Transverse colon (tissue), 4 donors: ENCODE results near the gene JSRP1. TPM values are rescaled to one million over a fixed set of nuclear protein-coding genes. Genes with fewer than 3 reads are reported as not detected.

Experiments used
- DNase-seq: peaks from one replicate; pipeline ENCODE4 v3.0.0-alpha.2; 2019
- H3K27ac ChIP-seq, 4 donors: fragments of 200-600 bp; sonication (generic); 2 replicates each; pipeline ENCODE4 v1.5.1; 2016 to 2018; ENCODE audit warnings: inconsistent platforms in 4 of 4
- H3K27me3 ChIP-seq: fragments of 200-600 bp; sonication (generic); 2 replicates; pipeline ENCODE4 v1.5.1; 2017; ENCODE audit warnings: inconsistent platforms
- H3K36me3 ChIP-seq, 4 donors: fragments of 200-600 bp; sonication (generic); 2 replicates each; pipeline ENCODE4 v1.5.1; 2017 to 2019; ENCODE audit warnings: inconsistent platforms in 4 of 4
- H3K4me1 ChIP-seq, 4 donors: fragments of 200-600 bp; sonication (generic); 2 replicates each; pipeline ENCODE4 v1.5.1; 2017 to 2020; ENCODE audit warnings: inconsistent platforms in 4 of 4
- H3K4me3 ChIP-seq, 4 donors: fragments of 200-600 bp; sonication (generic); 1 replicate in 1 of 4; 2 replicates in 3 of 4; pipeline versions ENCODE4 v1.5.1 to v1.6.1; 2017 to 2019; ENCODE audit warnings: inconsistent platforms in 4 of 4
- H3K9me3 ChIP-seq, 2 donors: fragments of 200-600 bp; sonication (generic); 2 replicates each; pipeline ENCODE4 v1.5.1; 2017 to 2019; ENCODE audit warnings: inconsistent platforms in 2 of 2
- EP300 ChIP-seq: sonication (generic); formaldehyde crosslinking; IDR thresholded peaks from one replicate; pipeline ENCODE4 v1.6.1; 2017; ENCODE audit warnings: antibody characterized with exemption, low read depth
- POLR2A ChIP-seq: fragments of 450-650 bp; IDR thresholded peaks from one replicate; pipeline ENCODE4 v1.6.1; 2016; ENCODE audit warnings: antibody characterized with exemption, mild to moderate bottlenecking, moderate library complexity
- POLR2AphosphoS5 ChIP-seq, 3 donors: sonication (generic); formaldehyde crosslinking; IDR thresholded peaks; one replicate each; pipeline ENCODE4 v1.6.1; 2016; ENCODE audit warnings: antibody characterized with exemption in 3 of 3
- WGBS, 2 donors: methylation state at CpG; one replicate each; pipeline ENCODE4 v1.1.5; 2018; ENCODE audit warnings: low coverage in 1 of 2; 5-methylcytosine and 5-hydroxymethylcytosine counted together
- in situ Hi-C, 4 donors: fragments of 200-750 bp; cut with MboI; loops; one replicate each; pipeline versions ENCODE4 v1.15.0 to v1.15.1; 2017; ENCODE audit warnings: low sequenced_read_pairs in 3 of 4, low pct_ligation_motif_present in 1 of 4, low pct_unique_long_range_greater_than_20kb in 1 of 4
- intact Hi-C: fragments of 100-400 bp; cut with DNase I; formaldehyde crosslinking; loops from one replicate; pipeline ENCODE4 v1.15.1; 2023; ENCODE audit warnings: low total_unique reads
- total RNA-seq, 4 donors: library from RNA; depleted of rRNA; stranded (reverse); fragments of >200 nt; gene quantifications; one replicate each; pipeline ENCODE4 v1.1.0, GENCODE V29; 2016
- TF ChIP-seq, protein P1 (sequence below), 5 experiments: fragments of 200-600 bp in 3 of 5; fragments of 450-650 bp in 2 of 5; sonication (generic) in 3 of 5; IDR thresholded peaks; 1 replicate in 2 of 5; 2 replicates in 3 of 5; pipeline ENCODE4 v1.5.1; 2016 to 2017; ENCODE audit warnings: antibody characterized with exemption in 5 of 5, inconsistent platforms in 3 of 5, mild to moderate bottlenecking in 2 of 5, moderate library complexity in 1 of 5

Gene JSRP1
- 1 to 10 TPM in 1 of 4 donors, not detected in 3; 5.6 TPM for total RNA-seq

DNA sequence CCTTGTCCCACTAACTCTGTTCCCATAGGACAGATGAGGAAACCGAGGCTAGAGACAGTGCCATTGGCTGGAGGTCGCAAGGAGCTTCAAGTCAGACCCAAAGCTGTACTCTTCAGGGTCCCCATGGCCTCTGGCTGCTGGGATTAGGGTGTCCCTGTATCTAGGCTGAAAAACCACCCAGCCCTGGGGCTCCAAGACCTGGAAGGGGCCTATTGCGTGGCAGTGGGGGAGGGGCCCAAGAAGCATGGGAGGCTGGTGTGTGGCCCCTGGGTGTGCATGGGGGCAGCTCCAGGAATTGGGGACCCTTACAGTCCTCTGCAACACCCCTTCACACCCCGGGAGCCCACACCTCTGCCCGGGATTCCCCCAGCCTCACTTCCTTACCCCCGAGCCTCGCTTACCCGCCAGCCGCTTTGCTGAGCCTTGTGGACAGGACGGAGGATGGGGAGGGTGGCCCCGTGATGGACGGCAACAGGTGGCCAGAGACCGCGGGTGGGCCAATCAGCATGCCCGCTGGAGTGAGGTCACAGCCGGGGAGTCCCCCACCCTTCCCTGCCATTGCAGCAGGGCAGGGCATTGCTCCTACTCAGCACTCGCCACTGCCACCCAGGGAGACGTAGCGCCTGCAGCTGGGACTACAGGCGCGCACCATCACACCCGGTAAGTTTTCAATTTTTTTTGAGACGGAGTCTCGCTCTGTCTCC, at the start of gene JSRP1:
TSS of gene JSRP1 (minus strand) at position 436 of the 704 bp plus-strand sequence. CDS start 1,103 bp downstream, outside the sequence.
- no peak for DNase-seq
- Histone ChIP-seq H3K9me3 (no peaks in the 10 kb centered on the region), H3K36me3 (no peaks in the 10 kb centered on the region), H3K27me3 (peaks cover 34% of the 10 kb centered on the region), H3K4me3 (no peak within 1 kb of the TSS), H3K27ac (no peak within 1 kb of the TSS), H3K4me1 (peaks cover 9 to 36% (median 31%) of the 10 kb centered on the region in 4 donors)
- intact Hi-C loops, result no loop called here
- in situ Hi-C loops, result loop anchor here in 1 of 4 donors (25.0 kb wide), 1 partner anchor 94 kb away; the partner anchor contains the start of genes AP3D1 and DOT1L
- TF ChIP-seq EP300 (no peak), POLR2A (no peak), POLR2AphosphoS5 (IDR thresholded peaks at IDR 0.05) (no peak)
- TF ChIP-seq, protein P1, sequence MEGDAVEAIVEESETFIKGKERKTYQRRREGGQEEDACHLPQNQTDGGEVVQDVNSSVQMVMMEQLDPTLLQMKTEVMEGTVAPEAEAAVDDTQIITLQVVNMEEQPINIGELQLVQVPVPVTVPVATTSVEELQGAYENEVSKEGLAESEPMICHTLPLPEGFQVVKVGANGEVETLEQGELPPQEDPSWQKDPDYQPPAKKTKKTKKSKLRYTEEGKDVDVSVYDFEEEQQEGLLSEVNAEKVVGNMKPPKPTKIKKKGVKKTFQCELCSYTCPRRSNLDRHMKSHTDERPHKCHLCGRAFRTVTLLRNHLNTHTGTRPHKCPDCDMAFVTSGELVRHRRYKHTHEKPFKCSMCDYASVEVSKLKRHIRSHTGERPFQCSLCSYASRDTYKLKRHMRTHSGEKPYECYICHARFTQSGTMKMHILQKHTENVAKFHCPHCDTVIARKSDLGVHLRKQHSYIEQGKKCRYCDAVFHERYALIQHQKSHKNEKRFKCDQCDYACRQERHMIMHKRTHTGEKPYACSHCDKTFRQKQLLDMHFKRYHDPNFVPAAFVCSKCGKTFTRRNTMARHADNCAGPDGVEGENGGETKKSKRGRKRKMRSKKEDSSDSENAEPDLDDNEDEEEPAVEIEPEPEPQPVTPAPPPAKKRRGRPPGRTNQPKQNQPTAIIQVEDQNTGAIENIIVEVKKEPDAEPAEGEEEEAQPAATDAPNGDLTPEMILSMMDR (IDR thresholded peaks at IDR 0.05), result no peak
- whole genome bisulfite sequencing, 2 donors, result 75% methylated on average over 24 of the region's 24 CpGs; no CpG with 5 or more reads in 1 of the 2 donors

GRCh38 chr19:2305452-2306280, 49.4 kb upstream of the JSRP1 start:
- Histone ChIP-seq H3K27ac (no peak overlapping the region), H3K9me3 (no peaks in the 10 kb centered on the region), H3K4me1 (peaks cover 3 to 20% (median 12%) of the 10 kb centered on the region in 4 donors), H3K27me3 (peaks cover 82% of the 10 kb centered on the region), H3K36me3 (no peaks in the 10 kb centered on the region), H3K4me3 (no peak overlapping the region)
- in situ Hi-C loops, result loop anchor here in 1 of 4 donors (25.0 kb wide), 1 partner anchor 307 kb away; no protein-coding TSS in a partner anchor
- TF ChIP-seq POLR2AphosphoS5 (IDR thresholded peaks at IDR 0.05), result no peak
- no peak for TF ChIP-seq POLR2A
- TF ChIP-seq, protein P1 (IDR thresholded peaks at IDR 0.05), result no peak
- no peak for TF ChIP-seq EP300
- no peak for DNase-seq
- intact Hi-C loops, result no loop called here
- WGBS, 2 donors, result 76% methylated on average over 18 of the region's 19 CpGs; no CpG with 5 or more reads in 1 of the 2 donors

GRCh38 chr19:2303211-2303798, 47.1 kb upstream of the JSRP1 start:
- intact Hi-C loops, result no loop called here
- Histone ChIP-seq H3K9me3 (no peaks in the 10 kb centered on the region), H3K36me3 (no peaks in the 10 kb centered on the region), H3K27ac (no peak overlapping the region), H3K4me1 (peaks cover 3 to 18% (median 11%) of the 10 kb centered on the region in 4 donors), H3K27me3 (peaks cover 61% of the 10 kb centered on the region), H3K4me3 (no peak overlapping the region)
- DNase-seq, result no peak
- WGBS, 2 donors, result 37 to 78% methylated on average over 5 to 24 of the region's 26 CpGs
- TF ChIP-seq POLR2AphosphoS5 (IDR thresholded peaks at IDR 0.05) (no peak), EP300 (no peak), POLR2A (no peak)
- TF ChIP-seq, protein P1 (IDR thresholded peaks at IDR 0.05), result no peak
- in situ Hi-C loops, result loop anchor here in 1 of 4 donors (25.0 kb wide), 1 partner anchor 309 kb away; no protein-coding TSS in a partner anchor
